Keratinocyte (primary cell): ENCODE data around the gene ABI1. TPM values are rescaled to one million over a fixed set of nuclear protein-coding genes. Genes with fewer than 3 reads are reported as not detected.

ENCODE experiments used
- DNase-seq: peaks from one replicate; pipeline ENCODE4 v3.0.0-alpha.2; 2011; ENCODE audit warnings: low read depth, missing footprints, low spot score
- FAIRE-seq: peaks from 2 replicates; lab custom pipeline; 2011; peaks lifted over from hg19 to GRCh38; lab: Jason Lieb, UNC
- H2AFZ ChIP-seq: 2 replicates; pipeline ENCODE4 v1.6.0; 2012; ENCODE audit warnings: low read length, control low read depth, inconsistent platforms; ENCODE audit not compliant: control insufficient read depth
- H3K27ac ChIP-seq: 2 replicates; pipeline ENCODE4 v1.5.1; 2011; ENCODE audit warnings: low read length; ENCODE audit not compliant: control insufficient read depth, insufficient read depth
- H3K27me3 ChIP-seq: 3 replicates; pipeline ENCODE4 v1.6.0; 2011; ENCODE audit warnings: low read length; ENCODE audit not compliant: control insufficient read depth, insufficient read depth; ENCODE audit errors: extremely low read depth
- H3K36me3 ChIP-seq, 2 experiments: 2 replicates in 1 of 2; 3 replicates in 1 of 2; pipeline ENCODE4 v1.5.1; 2011; ENCODE audit warnings: low read length in 2 of 2, mild to moderate bottlenecking in 1 of 2; ENCODE audit not compliant: control insufficient read depth in 2 of 2, insufficient read depth in 2 of 2; ENCODE audit errors: extremely low read depth in 1 of 2
- H3K4me1 ChIP-seq: 3 replicates; pipeline ENCODE4 v1.5.1; 2011; ENCODE audit warnings: low read length; ENCODE audit not compliant: control insufficient read depth, insufficient read depth; ENCODE audit errors: extremely low read depth
- H3K4me2 ChIP-seq: 3 replicates; pipeline ENCODE4 v1.6.0; 2011; ENCODE audit warnings: low read depth, low read length; ENCODE audit not compliant: control insufficient read depth, insufficient read depth; ENCODE audit errors: extremely low read depth
- H3K4me3 ChIP-seq, 3 experiments: fragments of 200-600 bp in 1 of 3; sonication (generic) in 1 of 3; 2 replicates in 2 of 3; 3 replicates in 1 of 3; pipeline ENCODE4 v1.5.1; 2011 to 2016; ENCODE audit warnings: low read length in 3 of 3, mild to moderate bottlenecking in 3 of 3, control low read depth in 2 of 3, inconsistent platforms in 1 of 3, low read depth in 1 of 3, mixed read lengths in 1 of 3, mixed run types in 1 of 3, moderate library complexity in 1 of 3; ENCODE audit not compliant: control insufficient read depth in 2 of 3, insufficient read depth in 2 of 3; ENCODE audit errors: extremely low read depth in 1 of 3
- H3K79me2 ChIP-seq: 2 replicates; pipeline ENCODE4 v1.6.0; 2012; ENCODE audit warnings: low read length; ENCODE audit not compliant: control insufficient read depth, insufficient read depth
- H3K9ac ChIP-seq: 3 replicates; pipeline ENCODE4 v1.6.0; 2011; ENCODE audit warnings: low read length; ENCODE audit not compliant: control insufficient read depth, insufficient read depth; ENCODE audit errors: extremely low read depth
- H3K9me1 ChIP-seq: 3 replicates; pipeline ENCODE4 v1.6.0; 2011; ENCODE audit warnings: low read length; ENCODE audit not compliant: control insufficient read depth, insufficient read depth; ENCODE audit errors: extremely low read depth
- H3K9me3 ChIP-seq: 2 replicates; pipeline ENCODE4 v1.5.1; 2012; ENCODE audit warnings: low read depth, low read length; ENCODE audit not compliant: control insufficient read depth
- H4K20me1 ChIP-seq: 3 replicates; pipeline ENCODE4 v1.6.0; 2011; ENCODE audit warnings: low read length; ENCODE audit not compliant: control insufficient read depth, insufficient read depth; ENCODE audit errors: extremely low read depth
- CTCF ChIP-seq, 3 experiments: IDR thresholded peaks in 1 of 3; conservative IDR thresholded peaks in 1 of 3; optimal IDR thresholded peaks in 1 of 3; 2 replicates in 2 of 3; 3 replicates in 1 of 3; pipeline versions ENCODE3 to v1.5.1; 2011; ENCODE audit warnings: low read length in 3 of 3, mild to moderate bottlenecking in 3 of 3, moderate library complexity in 2 of 3, control low read depth in 1 of 3, inconsistent platforms in 1 of 3; ENCODE audit not compliant: insufficient read depth in 2 of 3; ENCODE audit errors: extremely low read depth in 1 of 3
- EZH2 ChIP-seq: IDR thresholded peaks from one replicate; pipeline ENCODE4 v1.6.1; 2012; ENCODE audit warnings: inconsistent platforms, mild to moderate bottlenecking, low read length, moderate library complexity
- dilution Hi-C: fragments of 300-500 bp; cut with MboI; formaldehyde crosslinking; loops from one replicate; pipeline ENCODE4 v1.7.0; 2020; ENCODE audit warnings: low sequenced_read_pairs; ENCODE audit not compliant: extremely low pct_ligation_motif_present
- polyA plus RNA-seq, 5 experiments: library from polyadenylated mRNA; depleted of rRNA in 3 of 5; stranded (reverse) in 3 of 5; stranded (forward) in 1 of 5; unstranded in 1 of 5; fragments of >200 nt; gene quantifications; 1 replicate in 1 of 5; 2 replicates in 3 of 5; 3 replicates in 1 of 5; pipeline versions ENCODE4 v1.2.1 to v1.2.3, GENCODE V29; 2011 to 2012; ENCODE audit warnings: missing spikeins in 2 of 5, low read depth in 1 of 5, low replicate concordance in 1 of 5

Gene ABI1
- polyA plus RNA-seq, 1 donor (not counting 4 experiments of a cell fraction or from before 2014, with no cell fraction given) = 78.9 TPM

GRCh38 chr10:26802527-26802926 lies 58.2 kb downstream of the ABI1 start:
- Histone ChIP-seq H3K9me1 (peaks cover 2% of the 10 kb centered on the region), H3K9ac (no peak overlapping the region), H3K4me1 (peaks cover 12% of the 10 kb centered on the region), H3K4me2 (no peak overlapping the region), H3K27me3 (no peaks in the 10 kb centered on the region), H2AFZ (no peak overlapping the region), H3K9me3 (no peaks in the 10 kb centered on the region), H4K20me1 (peaks cover 5% of the 10 kb centered on the region), H3K79me2 (peaks cover 78% of the 10 kb centered on the region), H3K27ac (no peak overlapping the region), H3K4me3 (no peak overlapping the region), H3K36me3 (no peaks in the 10 kb centered on the region)
- DNase-seq (no peak), FAIRE-seq (no peak)
- TF ChIP-seq CTCF (optimal IDR thresholded peaks at IDR 0.05 in 1 of 3, IDR thresholded peaks at IDR 0.05 in 1 of 3, conservative IDR thresholded peaks at IDR 0.05 in 1 of 3; ENCODE audit: extremely low read depth in 1 of 3, insufficient read depth in 2 of 3, low read length in 3 of 3) (no peak), EZH2 (no peak)
- dilution Hi-C loops = no loop called here

GRCh38 chr10:26801831-26802230 lies 58.9 kb downstream of the ABI1 start:
- Histone ChIP-seq H2AFZ (no peak overlapping the region), H3K4me2 (no peak overlapping the region), H3K9me1 (peaks cover 2% of the 10 kb centered on the region), H3K9me3 (no peaks in the 10 kb centered on the region), H3K27ac (no peak overlapping the region), H4K20me1 (peaks cover 5% of the 10 kb centered on the region), H3K79me2 (peaks cover 83% of the 10 kb centered on the region), H3K36me3 (no peaks in the 10 kb centered on the region), H3K9ac (no peak overlapping the region), H3K4me1 (peaks cover 12% of the 10 kb centered on the region), H3K4me3 (no peak overlapping the region), H3K27me3 (no peaks in the 10 kb centered on the region)
- TF ChIP-seq EZH2 = no peak
- TF ChIP-seq CTCF (optimal IDR thresholded peaks at IDR 0.05 in 1 of 3, IDR thresholded peaks at IDR 0.05 in 1 of 3, conservative IDR thresholded peaks at IDR 0.05 in 1 of 3; ENCODE audit: extremely low read depth in 1 of 3, insufficient read depth in 2 of 3, low read length in 3 of 3) = no peak
- FAIRE-seq (no peak), DNase-seq (no peak)
- dilution Hi-C loops = no loop called here
